Coronary artery (tissue), 2 donors: ENCODE results near the gene MEGF11.

Source experiments
- DNase-seq: peaks from one replicate; pipeline ENCODE4 v3.0.0-alpha.2; 2017; ENCODE audit warnings: low spot score
- H3K27ac ChIP-seq, 2 donors: fragments of 200-600 bp; sonication (generic); one replicate each; pipeline ENCODE4 v1.5.1; 2016 to 2019
- H3K4me3 ChIP-seq: fragments of 200-600 bp; sonication (generic); 2 replicates; pipeline ENCODE4 v1.5.1; 2016; ENCODE audit warnings: mild to moderate bottlenecking, moderate library complexity
- CTCF ChIP-seq: fragments of 200-600 bp; sonication (generic); IDR thresholded peaks from one replicate; pipeline ENCODE4 v1.5.1; 2019; ENCODE audit warnings: antibody characterized with exemption

MEGF11 gene

GRCh38 chr15:66253418-66254088 is at the start of gene MEGF11:
TSS of gene MEGF11 (minus strand) at chr15:66253750. CDS start at chr15:66128403, 125,347 bp downstream.
- no peak for TF ChIP-seq CTCF
- peak within 1 kb of the TSS; percentile 79 for H3K4me3 ChIP-seq
- DNase-seq, result no peak
- H3K27ac ChIP-seq, result no peak within 1 kb of the TSS

GRCh38 chr15:66302489-66303278 is 49.1 kb upstream of the MEGF11 start:
- Histone ChIP-seq H3K4me3 (no peak overlapping the region), H3K27ac (no peak overlapping the region)
- no peak for DNase-seq
- TF ChIP-seq CTCF, result no peak

GRCh38 chr15:66298803-66299251 is 45.3 kb upstream of the MEGF11 start:
- Histone ChIP-seq H3K4me3 (no peak overlapping the region), H3K27ac (no peak overlapping the region)
- no peak for TF ChIP-seq CTCF
- DNase-seq, result no peak

GRCh38 chr15:66296186-66296585 is 42.6 kb upstream of the MEGF11 start:
- Histone ChIP-seq H3K4me3 (no peak overlapping the region), H3K27ac (no peak overlapping the region)
- no peak for TF ChIP-seq CTCF
- DNase-seq, result no peak

GRCh38 chr15:66294932-66295235 is 41.3 kb upstream of the MEGF11 start:
- Histone ChIP-seq H3K4me3 (peak overlapping the region; percentile 96), H3K27ac (peak overlapping the region; percentile 53 to 93)
- TF ChIP-seq CTCF, result no peak

GRCh38 chr15:66294157-66294931 is 40.8 kb upstream of the MEGF11 start:
- peak overlapping the region; percentile 96 for H3K4me3 ChIP-seq
- peak overlapping the region; percentile 53 to 93 for H3K27ac ChIP-seq
- no peak for DNase-seq
- no peak for TF ChIP-seq CTCF

More at GRCh38 chr15:66294932-66295235, 41.3 kb upstream of the MEGF11 start:
- no peak for DNase-seq
